ENCODE data around the gene ABHD17A. TPM values are rescaled to one million over a fixed set of nuclear protein-coding genes. Genes with fewer than 3 reads are reported as not detected.

The ABHD17A gene
- total RNA-seq, 1 donor from 2014 or later: 76.4 TPM

DNA sequence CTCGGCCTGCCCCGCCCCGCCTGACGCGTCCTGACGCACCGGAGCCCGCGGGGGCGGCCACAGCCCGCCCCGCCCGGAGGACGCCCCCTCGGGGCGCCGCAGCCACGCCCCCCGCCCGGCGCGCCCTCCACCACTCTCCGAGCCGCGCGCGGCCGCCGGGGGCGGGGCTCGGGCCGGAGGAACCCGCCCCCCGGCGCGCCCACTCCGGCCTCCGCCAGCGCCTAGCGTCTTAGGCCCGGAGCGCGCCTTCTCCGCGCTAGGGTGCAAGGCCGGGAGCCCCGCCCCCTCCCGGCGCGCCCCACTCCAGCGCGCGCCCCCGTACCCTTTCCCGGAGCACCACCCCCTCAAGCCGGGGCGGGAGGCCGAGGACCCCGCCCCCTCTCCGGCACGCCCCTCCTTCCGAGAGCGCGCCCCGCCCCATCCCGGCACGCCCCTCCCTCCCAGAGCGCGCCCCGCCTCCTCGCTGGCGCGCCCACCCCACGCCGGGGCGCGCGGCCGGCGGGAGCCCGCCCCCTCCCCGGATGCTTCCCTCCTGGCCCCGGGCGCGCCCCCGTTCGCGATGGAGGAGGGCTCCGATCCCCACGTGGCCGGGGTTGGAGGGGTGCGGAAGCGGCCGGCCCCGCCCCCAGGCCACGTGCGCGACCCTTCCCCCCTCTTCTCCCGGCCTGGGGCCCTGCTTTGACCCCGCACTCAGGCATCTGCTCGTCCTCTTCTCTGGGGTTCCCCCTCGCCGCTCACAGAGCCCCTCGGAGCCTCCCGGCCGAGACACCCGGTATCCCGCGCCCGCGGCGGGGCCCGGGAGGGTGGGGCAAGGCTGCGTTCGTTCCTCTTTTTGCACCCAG is 21.4 kb downstream of the ABHD17A start:
- H3K9me3 ChIP-seq: no peaks in the 10 kb centered on the region
- peak overlapping the region; percentile 80 for H3K4me3 ChIP-seq
- intact Hi-C loops (cut with DNase I): no loop called here
- H3K36me3 ChIP-seq: no peaks in the 10 kb centered on the region
- H3K27me3 ChIP-seq (ENCODE audit: low read depth): no peaks in the 10 kb centered on the region
- DNase-seq: peak; percentile 93
- peak overlapping the region; percentile 90 for H3K27ac ChIP-seq
- H3K4me1 ChIP-seq: peaks cover 44% of the 10 kb centered on the region
- ATAC-seq: peak; percentile 91 to 94
- TF ChIP-seq, protein P1, sequence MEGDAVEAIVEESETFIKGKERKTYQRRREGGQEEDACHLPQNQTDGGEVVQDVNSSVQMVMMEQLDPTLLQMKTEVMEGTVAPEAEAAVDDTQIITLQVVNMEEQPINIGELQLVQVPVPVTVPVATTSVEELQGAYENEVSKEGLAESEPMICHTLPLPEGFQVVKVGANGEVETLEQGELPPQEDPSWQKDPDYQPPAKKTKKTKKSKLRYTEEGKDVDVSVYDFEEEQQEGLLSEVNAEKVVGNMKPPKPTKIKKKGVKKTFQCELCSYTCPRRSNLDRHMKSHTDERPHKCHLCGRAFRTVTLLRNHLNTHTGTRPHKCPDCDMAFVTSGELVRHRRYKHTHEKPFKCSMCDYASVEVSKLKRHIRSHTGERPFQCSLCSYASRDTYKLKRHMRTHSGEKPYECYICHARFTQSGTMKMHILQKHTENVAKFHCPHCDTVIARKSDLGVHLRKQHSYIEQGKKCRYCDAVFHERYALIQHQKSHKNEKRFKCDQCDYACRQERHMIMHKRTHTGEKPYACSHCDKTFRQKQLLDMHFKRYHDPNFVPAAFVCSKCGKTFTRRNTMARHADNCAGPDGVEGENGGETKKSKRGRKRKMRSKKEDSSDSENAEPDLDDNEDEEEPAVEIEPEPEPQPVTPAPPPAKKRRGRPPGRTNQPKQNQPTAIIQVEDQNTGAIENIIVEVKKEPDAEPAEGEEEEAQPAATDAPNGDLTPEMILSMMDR (IDR thresholded peaks at IDR 0.05): no peak

DNA sequence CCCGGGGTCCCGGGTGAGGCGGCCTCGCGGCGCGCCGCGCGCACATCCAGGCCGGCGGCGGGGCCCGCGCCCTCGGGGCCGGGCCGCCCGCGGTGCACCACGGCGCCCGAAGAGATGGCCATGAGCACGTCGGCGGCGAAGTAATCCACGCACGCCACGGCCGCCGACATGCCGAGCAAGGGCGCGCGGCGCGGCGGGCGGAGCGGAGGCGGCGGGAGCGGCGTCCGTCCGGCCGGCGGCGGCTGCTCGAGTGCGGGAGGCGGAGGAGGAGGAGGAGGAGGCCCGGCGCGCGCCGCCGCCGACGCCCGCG is 22.0 kb downstream of the ABHD17A start, which contains the start of gene KLF16:
KLF16 (minus strand) TSS at position 252 of the 310 bp plus-strand sequence; CDS start at position 170, 82 bp downstream.
- Histone ChIP-seq H3K27ac (peak within 1 kb of the TSS; percentile 90), H3K4me1 (peaks cover 50% of the 10 kb centered on the region), H3K4me3 (peak within 1 kb of the TSS; percentile 80), H3K36me3 (no peaks in the 10 kb centered on the region), H3K27me3 (ENCODE audit: low read depth) (no peaks in the 10 kb centered on the region), H3K9me3 (no peaks in the 10 kb centered on the region)
- intact Hi-C loops (cut with DNase I): no loop called here
- DNase-seq: no peak
- no peak for ATAC-seq
- TF ChIP-seq, protein P1 (IDR thresholded peaks at IDR 0.05): no peak

DNA sequence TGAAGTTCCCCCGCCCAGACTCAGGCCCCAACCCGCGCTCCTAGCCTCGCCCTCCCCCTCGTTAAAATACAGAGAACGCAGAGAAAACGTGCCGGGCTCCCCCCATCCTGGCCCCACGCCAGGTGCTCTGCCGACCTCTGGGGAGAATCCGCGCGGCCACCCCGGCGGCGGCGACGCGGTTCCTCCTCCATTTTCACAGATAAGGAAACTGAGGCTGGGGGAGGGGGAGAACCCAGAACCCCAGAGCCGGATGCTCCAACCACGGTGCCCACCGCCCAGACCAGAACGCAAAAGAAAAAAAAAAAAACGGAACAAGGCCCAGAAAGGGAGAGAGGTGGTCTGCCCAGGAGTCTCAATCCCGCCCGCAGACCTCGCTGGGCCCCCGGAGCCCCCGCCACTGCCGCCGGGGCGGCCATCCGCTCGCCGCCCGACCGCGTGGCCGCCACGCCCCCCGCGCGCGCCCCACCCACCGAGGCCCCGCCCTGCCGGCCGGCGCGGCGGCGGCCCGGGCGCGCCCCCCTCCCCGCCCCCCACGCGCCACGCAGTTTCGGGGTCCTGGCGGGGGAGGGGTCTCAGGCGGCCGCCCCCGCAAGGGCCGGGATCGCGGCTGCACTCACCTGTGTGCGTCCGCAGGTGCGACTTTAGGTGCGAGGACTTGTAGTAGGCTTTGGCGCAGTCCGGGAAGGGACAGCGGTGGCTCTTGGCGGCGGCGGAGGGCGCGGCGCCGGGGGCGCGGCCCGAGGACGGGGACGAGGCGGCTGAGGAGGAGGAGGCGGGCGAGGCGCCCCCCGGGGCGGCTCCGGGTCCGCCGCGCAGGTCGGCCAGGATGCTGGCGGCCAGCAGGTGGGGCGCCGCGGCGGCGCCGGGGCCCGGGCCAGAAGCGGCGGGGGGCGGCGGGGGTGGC is 22.6 kb downstream of the ABHD17A start:
- Histone ChIP-seq H3K4me1 (peaks cover 56% of the 10 kb centered on the region), H3K9me3 (no peaks in the 10 kb centered on the region), H3K36me3 (no peaks in the 10 kb centered on the region), H3K27me3 (ENCODE audit: low read depth) (no peaks in the 10 kb centered on the region), H3K27ac (peak overlapping the region; percentile 56), H3K4me3 (peak overlapping the region; percentile 72)
- intact Hi-C loops (cut with DNase I): no loop called here
- ATAC-seq (no peak), DNase-seq (no peak)
- TF ChIP-seq, protein P1 (IDR thresholded peaks at IDR 0.05): no peak

DNA sequence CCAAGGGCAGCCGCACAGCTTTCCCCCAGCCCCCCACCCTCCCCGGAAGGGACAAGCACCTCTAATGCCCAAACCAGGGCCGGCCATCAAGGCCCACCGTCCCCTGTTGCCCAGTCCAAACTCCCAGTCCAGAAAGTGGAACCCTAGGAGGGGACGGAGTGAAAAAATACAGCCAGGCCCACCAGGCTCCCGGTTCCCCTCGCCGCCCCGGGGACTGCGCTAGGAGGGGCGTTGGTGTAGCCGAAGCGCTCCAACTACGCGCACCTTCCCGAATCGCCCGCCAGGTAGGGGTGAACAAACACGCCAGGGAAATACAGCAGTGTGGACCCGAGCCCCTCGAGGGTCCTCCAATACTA is 23.2 kb downstream of the ABHD17A start:
- DNase-seq (no peak), ATAC-seq (no peak)
- Histone ChIP-seq H3K9me3 (no peaks in the 10 kb centered on the region), H3K4me1 (peaks cover 62% of the 10 kb centered on the region), H3K27me3 (ENCODE audit: low read depth) (no peaks in the 10 kb centered on the region), H3K27ac (peak overlapping the region; percentile 4), H3K36me3 (no peaks in the 10 kb centered on the region), H3K4me3 (peak overlapping the region; percentile 72)
- intact Hi-C loops (cut with DNase I): no loop called here
- TF ChIP-seq, protein P1 (IDR thresholded peaks at IDR 0.05): no peak

DNA sequence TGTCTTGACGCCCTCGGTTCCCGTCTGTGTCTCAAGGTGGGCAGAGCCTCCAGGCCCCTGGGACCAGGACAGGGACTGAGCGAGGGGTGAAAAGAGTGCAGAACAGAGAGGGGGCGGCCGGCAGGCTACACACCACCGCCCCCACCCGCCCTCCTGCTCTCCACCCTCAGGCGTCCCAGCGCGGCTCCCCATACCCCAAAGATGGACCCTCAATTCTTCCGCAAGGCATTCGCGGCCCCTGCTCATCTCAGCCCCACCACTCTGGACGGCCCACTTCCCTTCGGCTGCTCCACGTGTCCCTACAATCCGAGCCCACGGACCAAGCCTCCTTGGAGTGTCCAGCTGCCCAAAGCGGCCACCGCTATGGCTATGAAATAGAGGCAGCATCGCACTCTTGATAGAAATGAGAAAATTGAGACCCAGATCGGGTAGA is 23.7 kb downstream of the ABHD17A start:
- no peaks in the 10 kb centered on the region for H3K36me3 ChIP-seq
- TF ChIP-seq, protein P1 (IDR thresholded peaks at IDR 0.05): no peak
- intact Hi-C loops (cut with DNase I): no loop called here
- no peak overlapping the region for H3K27ac ChIP-seq
- H3K9me3 ChIP-seq: no peaks in the 10 kb centered on the region
- peak overlapping the region; percentile 72 for H3K4me3 ChIP-seq
- peaks cover 66% of the 10 kb centered on the region for H3K4me1 ChIP-seq
- ATAC-seq (no peak), DNase-seq (no peak)
- H3K27me3 ChIP-seq (ENCODE audit: low read depth): no peaks in the 10 kb centered on the region

Data from lower lobe of right lung (tissue), 2 donors.